Esophagus muscularis mucosa (tissue), 4 donors: ENCODE data around the gene FBXO10. TPM values are rescaled to one million over a fixed set of nuclear protein-coding genes. Genes with fewer than 3 reads are reported as not detected.

Experiments used
- DNase-seq: peaks from one replicate; pipeline ENCODE4 v3.0.0-alpha.2; 2017; ENCODE audit errors: extremely low spot score
- H3K27ac ChIP-seq, 4 donors: fragments of 200-600 bp; sonication (generic); replicated peaks in 1 of 4; 1 replicate in 3 of 4; 2 replicates in 1 of 4; pipeline ENCODE4 v1.5.1; 2016 to 2019; ENCODE audit warnings: mild to moderate bottlenecking in 1 of 4
- H3K27me3 ChIP-seq, 4 donors: fragments of 200-600 bp; sonication (generic); one replicate each; pipeline versions ENCODE4 v1.5.1 to v1.6.0; 2016 to 2019
- H3K36me3 ChIP-seq, 4 donors: fragments of 200-600 bp; sonication (generic); one replicate each; pipeline ENCODE4 v1.5.1; 2016 to 2019
- H3K4me1 ChIP-seq, 4 donors: fragments of 200-600 bp; sonication (generic); one replicate each; pipeline ENCODE4 v1.5.1; 2016 to 2019
- H3K4me3 ChIP-seq, 4 donors: fragments of 200-600 bp; sonication (generic); 1 replicate in 2 of 4; 2 replicates in 2 of 4; pipeline ENCODE4 v1.5.1; 2016 to 2019; ENCODE audit warnings: mild to moderate bottlenecking in 4 of 4, moderate library complexity in 1 of 4
- H3K9me3 ChIP-seq, 4 donors: fragments of 200-600 bp; sonication (generic); 1 replicate in 3 of 4; 2 replicates in 1 of 4; pipeline ENCODE4 v1.5.1; 2016 to 2019
- EP300 ChIP-seq: sonication (generic); formaldehyde crosslinking; IDR thresholded peaks from one replicate; pipeline ENCODE4 v1.6.1; 2017; ENCODE audit warnings: antibody characterized with exemption
- POLR2A ChIP-seq: fragments of 450-650 bp; IDR thresholded peaks from one replicate; pipeline ENCODE4 v1.6.1; 2017; ENCODE audit warnings: antibody characterized with exemption, moderate library complexity, mild to moderate bottlenecking, low read depth
- POLR2AphosphoS5 ChIP-seq, 2 donors: sonication (generic); formaldehyde crosslinking; IDR thresholded peaks; one replicate each; pipeline ENCODE4 v1.6.1; 2017; ENCODE audit warnings: antibody characterized with exemption in 2 of 2
- WGBS: methylation state at CpG from one replicate; pipeline ENCODE4 v1.1.5; 2018; 5-methylcytosine and 5-hydroxymethylcytosine counted together
- intact Hi-C: fragments of 100-400 bp; cut with DNase I; formaldehyde crosslinking; loops from one replicate; pipeline ENCODE4 v1.15.1; 2023
- total RNA-seq, 4 donors: library from RNA; depleted of rRNA; stranded (reverse); fragments of >200 nt; gene quantifications; one replicate each; pipeline versions ENCODE4 v1.1.0 to v1.2.1, GENCODE V29; 2016
- TF ChIP-seq, protein P1 (sequence below), 3 experiments: fragments of 200-600 bp in 2 of 3; fragments of 450-650 bp in 1 of 3; sonication (generic) in 2 of 3; IDR thresholded peaks; one replicate each; pipeline ENCODE4 v1.5.1; 2017 to 2019; ENCODE audit warnings: antibody characterized with exemption in 3 of 3, mild to moderate bottlenecking in 2 of 3, moderate library complexity in 1 of 3

Gene FBXO10
- total RNA-seq, 4 donors from 2014 or later = 5.5 to 11.2 (median 9.0) TPM

DNA sequence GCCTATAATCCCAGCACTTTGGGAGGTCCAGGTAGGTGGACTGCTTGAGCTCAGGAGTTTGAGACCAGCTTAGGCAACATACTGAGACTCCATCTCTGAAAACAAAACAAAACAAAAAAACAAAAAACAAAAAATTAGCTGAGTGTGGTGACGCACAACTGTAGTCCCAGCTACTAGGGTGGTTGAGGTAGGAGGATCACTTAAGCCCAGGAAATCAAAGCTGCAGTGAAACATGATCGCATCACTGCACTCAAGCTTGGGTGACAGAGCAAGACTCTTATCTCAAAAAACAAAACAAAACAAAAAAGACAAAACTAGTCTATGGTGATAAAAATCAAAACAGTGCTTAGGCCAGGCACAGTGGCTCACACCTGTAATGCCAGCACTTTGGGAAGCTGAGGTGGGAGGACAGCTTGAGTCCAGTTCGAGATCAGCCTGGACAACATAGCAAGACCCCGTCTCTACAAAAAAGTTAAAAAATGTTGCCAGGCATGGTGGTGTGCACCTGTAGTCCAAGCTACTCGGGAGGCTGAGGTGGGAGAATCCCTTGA lies 28.8 kb downstream of the FBXO10 start:
- no peak overlapping the region for H3K27ac ChIP-seq
- DNase-seq = no peak
- no peaks in the 10 kb centered on the region for H3K36me3 ChIP-seq
- H3K27me3 ChIP-seq = no peaks in the 10 kb centered on the region
- H3K4me1 ChIP-seq = no peaks in the 10 kb centered on the region
- TF ChIP-seq POLR2A = no peak
- TF ChIP-seq EP300 = no peak
- TF ChIP-seq, protein P1, sequence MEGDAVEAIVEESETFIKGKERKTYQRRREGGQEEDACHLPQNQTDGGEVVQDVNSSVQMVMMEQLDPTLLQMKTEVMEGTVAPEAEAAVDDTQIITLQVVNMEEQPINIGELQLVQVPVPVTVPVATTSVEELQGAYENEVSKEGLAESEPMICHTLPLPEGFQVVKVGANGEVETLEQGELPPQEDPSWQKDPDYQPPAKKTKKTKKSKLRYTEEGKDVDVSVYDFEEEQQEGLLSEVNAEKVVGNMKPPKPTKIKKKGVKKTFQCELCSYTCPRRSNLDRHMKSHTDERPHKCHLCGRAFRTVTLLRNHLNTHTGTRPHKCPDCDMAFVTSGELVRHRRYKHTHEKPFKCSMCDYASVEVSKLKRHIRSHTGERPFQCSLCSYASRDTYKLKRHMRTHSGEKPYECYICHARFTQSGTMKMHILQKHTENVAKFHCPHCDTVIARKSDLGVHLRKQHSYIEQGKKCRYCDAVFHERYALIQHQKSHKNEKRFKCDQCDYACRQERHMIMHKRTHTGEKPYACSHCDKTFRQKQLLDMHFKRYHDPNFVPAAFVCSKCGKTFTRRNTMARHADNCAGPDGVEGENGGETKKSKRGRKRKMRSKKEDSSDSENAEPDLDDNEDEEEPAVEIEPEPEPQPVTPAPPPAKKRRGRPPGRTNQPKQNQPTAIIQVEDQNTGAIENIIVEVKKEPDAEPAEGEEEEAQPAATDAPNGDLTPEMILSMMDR (IDR thresholded peaks at IDR 0.05) = no peak
- no peak for TF ChIP-seq POLR2AphosphoS5 (IDR thresholded peaks at IDR 0.05)
- WGBS = 99% methylated on average over 5 of the region's 5 CpGs
- no peak overlapping the region for H3K4me3 ChIP-seq
- intact Hi-C loops = no loop called here
- H3K9me3 ChIP-seq = no peaks in the 10 kb centered on the region

DNA sequence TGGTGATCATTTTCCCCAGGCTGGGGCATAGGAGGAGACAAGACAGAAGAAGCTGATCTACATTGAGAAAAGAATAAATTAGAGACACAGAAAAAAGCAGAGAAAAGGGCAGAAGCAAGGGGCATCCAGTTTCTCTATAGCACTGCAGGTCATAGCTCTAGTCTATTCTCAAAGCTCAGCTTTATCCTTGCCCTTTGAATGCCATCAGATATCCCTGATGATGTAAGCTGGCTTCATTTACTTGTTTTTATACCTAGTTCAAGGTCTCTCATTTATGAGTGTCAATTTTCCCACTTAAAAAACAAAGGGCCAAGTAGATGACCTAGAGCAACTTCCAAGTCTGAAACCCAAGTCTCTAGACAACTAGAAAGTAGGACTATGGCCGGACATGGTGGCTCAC lies 32.7 kb downstream of the FBXO10 start:
- TF ChIP-seq EP300 (no peak), POLR2A (no peak), POLR2AphosphoS5 (IDR thresholded peaks at IDR 0.05) (no peak)
- TF ChIP-seq, protein P1 (IDR thresholded peaks at IDR 0.05) = no peak
- Histone ChIP-seq H3K27me3 (no peaks in the 10 kb centered on the region), H3K9me3 (no peaks in the 10 kb centered on the region), H3K36me3 (peaks cover 4 to 30% (median 23%) of the 10 kb centered on the region in 4 donors), H3K4me3 (no peak overlapping the region), H3K27ac (no peak overlapping the region), H3K4me1 (no peaks in the 10 kb centered on the region)
- 90% methylated on average over 1 of the region's 1 CpG for WGBS
- DNase-seq = no peak
- intact Hi-C loops = no loop called here

DNA sequence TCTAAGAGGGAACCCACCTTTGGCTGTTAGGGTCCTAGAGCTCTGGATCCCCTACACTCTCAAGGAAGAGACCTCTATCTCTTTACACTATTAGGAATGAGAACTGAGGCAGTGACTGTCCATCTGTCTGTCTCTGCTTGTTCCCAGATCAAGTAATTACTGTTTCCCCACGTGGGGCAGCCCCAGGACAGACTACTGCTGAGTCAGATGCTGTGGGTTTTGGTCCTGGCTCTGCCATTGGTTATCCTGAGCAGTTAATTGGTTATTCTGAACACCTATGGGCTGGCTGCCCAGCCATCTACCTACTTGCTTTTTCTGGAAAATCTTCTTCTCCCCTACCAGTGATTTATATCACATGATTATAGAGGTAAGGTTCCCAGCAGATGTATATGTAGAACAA lies 33.3 kb downstream of the FBXO10 start:
- 100% methylated on average over 1 of the region's 1 CpG for WGBS
- no peak for DNase-seq
- H3K36me3 ChIP-seq = peaks cover 7 to 35% (median 28%) of the 10 kb centered on the region in 4 donors
- no peak overlapping the region for H3K4me3 ChIP-seq
- TF ChIP-seq POLR2AphosphoS5 (IDR thresholded peaks at IDR 0.05) (no peak), POLR2A (no peak), EP300 (no peak)
- TF ChIP-seq, protein P1 (IDR thresholded peaks at IDR 0.05) = no peak
- H3K27me3 ChIP-seq = no peaks in the 10 kb centered on the region
- intact Hi-C loops = no loop called here
- no peaks in the 10 kb centered on the region for H3K4me1 ChIP-seq
- no peak overlapping the region for H3K27ac ChIP-seq
- H3K9me3 ChIP-seq = no peaks in the 10 kb centered on the region

DNA sequence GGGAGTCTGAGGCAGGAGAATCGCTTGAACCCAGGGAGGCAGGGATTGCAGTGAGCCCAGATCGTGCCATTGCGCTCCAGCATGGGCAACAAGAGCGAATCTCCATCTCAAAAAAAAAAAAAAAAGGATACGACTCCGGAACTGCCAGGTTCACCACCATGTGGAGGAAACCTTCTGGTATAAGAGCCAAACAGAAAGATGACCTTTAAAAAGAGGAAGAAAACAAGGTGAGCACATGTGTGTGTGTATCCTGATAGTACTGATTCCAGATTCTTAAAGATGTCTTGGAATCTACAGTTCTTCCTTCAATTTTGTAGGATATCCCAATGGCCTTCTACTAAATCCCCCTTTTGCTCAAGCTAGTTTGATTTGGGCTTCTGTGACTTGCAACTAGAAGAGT lies 33.7 kb downstream of the FBXO10 start:
- Histone ChIP-seq H3K4me3 (no peak overlapping the region), H3K27me3 (no peaks in the 10 kb centered on the region), H3K36me3 (peaks cover 11 to 39% (median 32%) of the 10 kb centered on the region in 4 donors), H3K9me3 (no peaks in the 10 kb centered on the region), H3K27ac (no peak overlapping the region), H3K4me1 (no peaks in the 10 kb centered on the region)
- WGBS = 100% methylated on average over 6 of the region's 6 CpGs
- no peak for DNase-seq
- TF ChIP-seq EP300 = no peak
- intact Hi-C loops = no loop called here

DNA sequence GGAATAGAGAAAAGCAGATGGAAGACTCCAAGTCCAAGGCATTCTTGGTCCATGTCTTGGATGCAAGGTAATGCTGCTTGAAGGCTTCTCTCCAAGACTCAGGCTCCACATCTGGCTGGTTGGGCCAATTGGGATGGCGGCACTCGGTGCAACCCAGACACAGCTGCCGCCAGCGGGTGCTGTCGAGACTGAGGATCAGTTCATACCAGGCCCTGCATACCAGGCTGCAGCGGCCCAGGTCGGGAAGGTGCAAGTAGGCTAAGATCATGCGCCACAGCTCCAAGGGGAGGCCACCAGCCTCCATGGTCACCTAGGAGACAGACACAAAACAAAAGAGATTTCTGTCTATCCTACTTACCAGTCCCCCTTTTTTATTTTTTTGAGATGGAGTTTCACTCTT lies 34.7 kb downstream of the FBXO10 start:
- Histone ChIP-seq H3K4me1 (no peaks in the 10 kb centered on the region), H3K9me3 (no peaks in the 10 kb centered on the region), H3K27ac (no peak overlapping the region), H3K4me3 (no peak overlapping the region), H3K27me3 (no peaks in the 10 kb centered on the region), H3K36me3 (peaks cover 20 to 50% (median 43%) of the 10 kb centered on the region in 4 donors)
- TF ChIP-seq EP300 (no peak), POLR2AphosphoS5 (IDR thresholded peaks at IDR 0.05) (no peak), POLR2A (no peak)
- TF ChIP-seq, protein P1 (IDR thresholded peaks at IDR 0.05) = no peak
- intact Hi-C loops = no loop called here
- WGBS = 98% methylated on average over 8 of the region's 8 CpGs
- DNase-seq = no peak
